Small intestine (tissue), 7 donors: ENCODE measurements around the gene EDIL3. TPM values are rescaled to one million over a fixed set of nuclear protein-coding genes. Genes with fewer than 3 reads are reported as not detected.

ENCODE experiments used
- DNase-seq, 2 donors: peaks; one replicate each; pipeline versions ENCODE4 v3.0.0 to v3.0.0-alpha.2; 2013
- FAIRE-seq: peaks from 2 replicates; lab custom pipeline; 2012; peaks lifted over from hg19 to GRCh38; lab: Jason Lieb, UNC
- H3K27ac ChIP-seq, 3 donors: one replicate each; pipeline ENCODE4 v1.5.1; 2013; ENCODE audit warnings: low read length in 2 of 3, mild to moderate bottlenecking in 2 of 3, control low read depth in 1 of 3, inconsistent platforms in 1 of 3, low read depth in 1 of 3, moderate library complexity in 1 of 3
- H3K27me3 ChIP-seq, 3 donors: one replicate each; pipeline ENCODE4 v1.6.1; 2013; ENCODE audit warnings: low read length in 3 of 3, inconsistent platforms in 1 of 3; ENCODE audit not compliant: control insufficient read depth in 3 of 3, insufficient read depth in 3 of 3
- H3K36me3 ChIP-seq, 3 donors: one replicate each; pipeline ENCODE4 v1.6.1; 2013; ENCODE audit warnings: low read length in 3 of 3, inconsistent platforms in 1 of 3, low read depth in 1 of 3, mild to moderate bottlenecking in 1 of 3, moderate library complexity in 1 of 3; ENCODE audit not compliant: control insufficient read depth in 3 of 3, insufficient read depth in 2 of 3
- H3K4me1 ChIP-seq, 3 donors: one replicate each; pipeline ENCODE4 v1.6.1; 2013; ENCODE audit warnings: low read length in 2 of 3, inconsistent platforms in 1 of 3, low read depth in 1 of 3, mild to moderate bottlenecking in 1 of 3, moderate library complexity in 1 of 3; ENCODE audit not compliant: control insufficient read depth in 3 of 3, insufficient read depth in 2 of 3
- H3K4me3 ChIP-seq, 3 donors: one replicate each; pipeline ENCODE4 v1.5.1; 2013; ENCODE audit warnings: low read length in 3 of 3, control low read depth in 1 of 3, inconsistent platforms in 1 of 3, low read depth in 1 of 3, mild to moderate bottlenecking in 1 of 3, moderate library complexity in 1 of 3
- H3K9me3 ChIP-seq, 2 donors: one replicate each; pipeline ENCODE4 v1.6.1; 2013; ENCODE audit warnings: low read depth in 1 of 2, low read length in 1 of 2; ENCODE audit not compliant: control insufficient read depth in 2 of 2, insufficient read depth in 1 of 2
- WGBS, 3 donors: extraction: QIAGEN DNeasy Blood & Tissue Kit; methylation state at CpG; one replicate each; pipeline ENCODE4 v1.1.7; 2013; 5-methylcytosine and 5-hydroxymethylcytosine counted together
- polyA plus RNA-seq, 4 donors: library from polyadenylated mRNA; stranded (reverse) in 3 of 4; unstranded in 1 of 4; fragments of 200-250 nt in 3 of 4; fragments of 120-200 nt in 1 of 4; gene quantifications; one replicate each; pipeline versions ENCODE4 v1.2.1 to v1.2.3, GENCODE V29; 2013
- donor health status: healthy with polysubstance abuse.
- donor health status: control.
- donor health status: control.
- donor health status: Bipolar disorder and iron deficiency.
- donor health status: healthy.

Gene EDIL3
- polyA plus RNA-seq, 4 donors = 1.6 to 24.6 (median 5.1) TPM; not detected in 1

- DNase-seq (no peak), FAIRE-seq (no peak)
- Histone ChIP-seq H3K27me3 (no peaks in the 10 kb centered on the region), H3K27ac (no peak overlapping the region), H3K9me3 (no peaks in the 10 kb centered on the region), H3K4me3 (no peak overlapping the region), H3K36me3 (no peaks in the 10 kb centered on the region), H3K4me1 (no peaks in the 10 kb centered on the region)
- WGBS, 3 donors = 82 to 96% (median 86%) methylated on average over 1 of the region's 1 CpG
Measured at GRCh38 chr5:83955916-83956315, 428.8 kb downstream of the EDIL3 start.

GRCh38 chr5:83947763-83948162 is 436.9 kb downstream of the EDIL3 start:
- H3K4me1 ChIP-seq = no peaks in the 10 kb centered on the region
- DNase-seq = no peak
- peaks cover 0 to 3% of the 10 kb centered on the region in 2 donors for H3K9me3 ChIP-seq
- no peak overlapping the region for H3K4me3 ChIP-seq
- no peak overlapping the region for H3K27ac ChIP-seq
- no peak for FAIRE-seq
- no peaks in the 10 kb centered on the region for H3K27me3 ChIP-seq
- WGBS, 3 donors = 92 to 95% (median 93%) methylated on average over 3 of the region's 3 CpGs
- H3K36me3 ChIP-seq = no peaks in the 10 kb centered on the region

- FAIRE-seq = no peak
- WGBS, 3 donors = 59 to 75% (median 63%) methylated on average over 6 of the region's 6 CpGs
- Histone ChIP-seq H3K4me1 (no peaks in the 10 kb centered on the region), H3K4me3 (no peak overlapping the region), H3K9me3 (peaks cover 0 to 3% of the 10 kb centered on the region in 2 donors), H3K36me3 (no peaks in the 10 kb centered on the region), H3K27me3 (no peaks in the 10 kb centered on the region), H3K27ac (no peak overlapping the region)
- no peak for DNase-seq
Measured at GRCh38 chr5:83946516-83946915, 438.2 kb downstream of the EDIL3 start.

- FAIRE-seq = no peak
- 72 to 80% (median 75%) methylated on average over 1 of the region's 1 CpG for WGBS, 3 donors
- no peaks in the 10 kb centered on the region for H3K4me1 ChIP-seq
Measured at GRCh38 chr5:83942155-83942554, 442.5 kb downstream of the EDIL3 start.

GRCh38 chr5:83937837-83938236 is 446.8 kb downstream of the EDIL3 start:
- no peak for FAIRE-seq
- H3K36me3 ChIP-seq = no peaks in the 10 kb centered on the region

More at GRCh38 chr5:83942155-83942554, 442.5 kb downstream of the EDIL3 start:
- H3K4me3 ChIP-seq = no peak overlapping the region
- no peak for DNase-seq
- no peaks in the 10 kb centered on the region for H3K27me3 ChIP-seq
- H3K36me3 ChIP-seq = no peaks in the 10 kb centered on the region
- peaks cover 0 to 3% of the 10 kb centered on the region in 2 donors for H3K9me3 ChIP-seq
- H3K27ac ChIP-seq = no peak overlapping the region

GRCh38 chr5:83931969-83932368 is 452.7 kb downstream of the EDIL3 start:
- Histone ChIP-seq H3K9me3 (no peaks in the 10 kb centered on the region), H3K27ac (no peak overlapping the region), H3K27me3 (no peaks in the 10 kb centered on the region), H3K4me1 (no peaks in the 10 kb centered on the region), H3K36me3 (no peaks in the 10 kb centered on the region), H3K4me3 (no peak overlapping the region)
- no peak for DNase-seq
- FAIRE-seq = no peak

More at GRCh38 chr5:83937837-83938236, 446.8 kb downstream of the EDIL3 start:
- 28 to 46% (median 31%) methylated on average over 1 of the region's 1 CpG for WGBS, 3 donors
- Histone ChIP-seq H3K4me3 (no peak overlapping the region), H3K27me3 (no peaks in the 10 kb centered on the region), H3K4me1 (no peaks in the 10 kb centered on the region), H3K9me3 (no peaks in the 10 kb centered on the region), H3K27ac (no peak overlapping the region)
- no peak for DNase-seq

GRCh38 chr5:83927140-83927733 is 457.4 kb downstream of the EDIL3 start:
- FAIRE-seq = no peak

GRCh38 chr5:83925955-83926337 is 458.7 kb downstream of the EDIL3 start:
- no peak for FAIRE-seq
- Histone ChIP-seq H3K27me3 (no peaks in the 10 kb centered on the region), H3K4me1 (no peaks in the 10 kb centered on the region), H3K9me3 (peaks cover 0 to 4% of the 10 kb centered on the region in 2 donors), H3K36me3 (no peaks in the 10 kb centered on the region), H3K27ac (no peak overlapping the region), H3K4me3 (no peak overlapping the region)
- DNase-seq = peak; percentile 13 to 16
- 8 to 43% (median 31%) methylated on average over 3 of the region's 3 CpGs for WGBS, 3 donors

More at GRCh38 chr5:83927140-83927733, 457.4 kb downstream of the EDIL3 start:
- peaks cover 0 to 4% of the 10 kb centered on the region in 2 donors for H3K9me3 ChIP-seq
- DNase-seq = peak; percentile 52 to 56
- no peaks in the 10 kb centered on the region for H3K27me3 ChIP-seq
- WGBS, 3 donors = 29 to 46% (median 44%) methylated on average over 4 of the region's 4 CpGs
- H3K27ac ChIP-seq = no peak overlapping the region
- no peaks in the 10 kb centered on the region for H3K4me1 ChIP-seq
- no peaks in the 10 kb centered on the region for H3K36me3 ChIP-seq
- H3K4me3 ChIP-seq = no peak overlapping the region
